ENCODE results near the gene LCP1.

GRCh38 chr13:46179491-46179908 lies 2.5 kb downstream of the LCP1 start:
- TF ChIP-seq CTCF (IDR thresholded peaks at IDR 0.05; ENCODE audit: insufficient read depth, low read depth, low read length): no peak
- TF ChIP-seq EZH2 (IDR thresholded peaks at IDR 0.05; ENCODE audit: insufficient read depth, low read length): no peak
